ENCODE results near the gene TEPSIN.
A peak's percentile ranks its signal among the peaks of the same experiment; 100 is the strongest.

Gene TEPSIN

DNA sequence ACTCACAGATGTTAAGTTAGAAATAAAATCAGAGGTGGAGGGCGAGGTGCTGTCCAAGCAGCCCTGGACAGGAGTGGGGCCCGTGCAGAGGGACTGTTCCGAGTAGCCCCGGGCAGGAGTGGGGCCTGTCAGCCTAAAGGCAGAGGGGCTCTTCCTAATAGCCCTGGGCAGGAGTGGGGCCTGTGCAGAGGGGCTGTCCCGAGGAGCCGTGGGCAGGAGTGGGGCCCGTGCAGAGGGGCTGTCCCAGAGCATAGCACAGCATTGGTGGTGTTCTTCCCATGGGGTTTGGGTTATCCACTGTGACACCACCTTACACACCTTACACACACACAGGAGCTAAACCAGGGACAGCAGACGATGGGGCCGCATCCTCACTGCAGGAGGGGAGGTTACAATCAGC lies 26.5 kb downstream of the TEPSIN start:
- no peak for DNase-seq

DNA sequence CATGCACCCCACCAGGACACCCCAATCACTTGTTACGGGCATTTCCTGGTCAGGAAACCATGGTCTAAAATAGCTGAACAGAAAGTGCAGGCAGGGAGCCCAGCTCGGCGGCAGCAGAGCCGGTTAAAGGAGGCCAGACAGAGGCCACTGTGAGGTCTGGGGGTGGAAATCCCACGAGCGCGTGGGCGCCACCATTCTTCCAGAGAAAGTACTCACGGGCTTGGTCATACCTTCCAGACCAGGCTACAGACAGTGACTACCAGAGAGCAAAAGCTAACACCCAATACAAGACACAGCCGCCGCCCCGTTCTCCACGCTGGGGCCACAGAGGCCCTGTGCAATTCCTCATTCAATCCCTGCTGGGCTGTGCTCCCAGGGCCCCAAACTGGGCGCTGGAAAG lies 28.0 kb downstream of the TEPSIN start:
- no peak for DNase-seq

DNA sequence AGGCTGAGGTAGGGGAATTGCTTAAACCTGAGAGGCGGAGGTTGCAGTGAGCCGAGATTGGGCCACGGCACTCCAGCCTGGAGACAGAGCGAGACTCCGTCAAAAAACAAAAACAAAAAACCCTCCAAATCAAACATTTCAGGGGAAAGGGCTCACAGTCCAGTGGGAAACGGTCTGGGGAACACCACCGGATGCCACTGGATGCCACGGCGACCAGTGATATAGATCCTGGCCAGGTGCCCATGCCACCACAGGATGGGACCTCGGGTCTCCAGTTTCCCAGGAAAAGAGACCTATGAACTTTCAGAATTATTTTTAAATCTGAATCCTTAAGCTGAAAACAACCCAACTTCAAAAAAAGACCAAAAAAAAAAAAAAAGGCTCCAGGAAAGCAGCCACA lies 28.4 kb downstream of the TEPSIN start:
- DNase-seq, result no peak

DNA sequence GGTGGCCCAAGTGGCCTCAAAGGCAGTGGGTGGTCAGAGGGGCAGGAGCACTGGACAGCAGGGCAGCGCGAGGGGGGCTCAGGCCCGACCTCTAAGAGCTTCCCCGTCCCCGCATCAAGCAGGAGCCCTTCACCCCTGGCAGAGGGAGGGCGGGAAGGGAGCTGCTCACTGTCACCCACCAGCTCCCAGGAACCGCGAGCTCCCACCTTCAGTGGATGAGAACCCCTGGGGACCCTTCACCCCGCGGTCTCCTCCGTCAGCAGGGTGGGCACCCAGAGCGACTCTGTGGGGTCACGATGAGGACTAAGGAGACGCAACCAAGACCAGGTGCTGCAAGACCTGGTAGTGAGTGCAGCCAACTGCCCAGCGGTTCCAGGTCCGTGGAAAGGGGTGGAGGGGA lies 29.7 kb downstream of the TEPSIN start:
- no peak for DNase-seq

- DNase-seq, result no peak
These were observed 30.2 kb downstream of the TEPSIN start for GRCh38 chr17:81208651-81209050.

DNA sequence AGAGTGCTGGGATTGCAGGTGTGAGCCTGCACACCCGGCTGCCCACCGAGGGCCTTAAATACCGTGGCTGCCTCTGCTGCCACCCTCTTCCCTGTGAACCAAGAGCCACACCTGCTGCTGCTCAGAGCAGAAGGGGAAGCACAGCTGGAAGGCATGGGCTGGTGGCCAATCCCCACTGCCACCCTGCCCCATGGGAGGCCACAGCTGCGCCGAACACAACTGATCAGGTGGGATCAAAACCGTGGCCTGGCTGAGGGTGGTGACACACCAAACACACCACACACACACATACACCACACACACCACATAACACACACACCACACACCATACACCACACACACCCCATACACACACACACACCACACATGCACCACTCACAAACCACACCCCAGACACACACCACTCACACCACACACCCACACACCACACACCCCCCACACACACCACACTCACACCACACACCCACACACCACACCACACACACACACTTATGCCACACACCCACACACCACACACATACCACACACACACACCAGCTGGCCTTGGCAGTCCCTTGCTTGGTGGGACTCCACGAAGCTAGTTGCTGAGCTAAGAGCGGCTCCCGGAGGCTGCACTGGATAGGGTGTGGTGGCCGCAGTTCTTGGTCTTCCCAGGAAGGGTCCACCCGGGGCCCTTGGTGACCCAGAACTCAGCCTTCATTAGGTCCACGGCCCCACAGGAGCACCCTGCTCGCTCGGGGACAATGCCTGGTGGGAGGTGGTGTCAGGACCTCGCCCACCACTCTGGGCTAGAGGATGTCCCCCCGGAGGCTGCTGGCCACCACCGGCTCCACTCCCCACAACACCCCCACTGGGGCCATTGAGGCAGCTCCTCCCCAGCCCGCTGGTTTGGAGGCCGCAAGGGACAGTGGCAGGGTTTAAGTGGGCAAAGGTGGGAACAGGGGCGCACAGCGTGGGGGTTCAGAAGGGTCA lies 31.0 kb downstream of the TEPSIN start:
- peak; percentile 71 for DNase-seq

DNA sequence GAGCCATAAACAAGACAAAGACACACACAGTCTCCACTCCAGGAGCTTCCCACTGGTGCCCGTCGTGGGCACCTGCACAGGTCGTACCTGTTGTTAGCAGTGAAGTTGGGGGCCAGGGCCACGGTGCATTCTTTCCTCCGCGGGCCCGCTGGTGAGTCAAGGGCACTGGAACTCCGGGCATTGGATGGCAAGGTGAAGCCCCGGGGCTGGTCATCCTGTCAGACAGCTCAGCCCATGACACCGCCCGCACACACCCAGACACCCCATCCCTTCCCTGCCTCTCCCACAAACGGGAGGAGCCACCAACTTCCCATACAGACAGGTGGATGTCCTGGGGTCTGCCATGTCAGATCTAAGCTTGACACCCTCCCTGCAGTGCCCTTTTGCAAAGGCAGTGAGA lies 32.2 kb downstream of the TEPSIN start:
- DNase-seq, result no peak

DNA sequence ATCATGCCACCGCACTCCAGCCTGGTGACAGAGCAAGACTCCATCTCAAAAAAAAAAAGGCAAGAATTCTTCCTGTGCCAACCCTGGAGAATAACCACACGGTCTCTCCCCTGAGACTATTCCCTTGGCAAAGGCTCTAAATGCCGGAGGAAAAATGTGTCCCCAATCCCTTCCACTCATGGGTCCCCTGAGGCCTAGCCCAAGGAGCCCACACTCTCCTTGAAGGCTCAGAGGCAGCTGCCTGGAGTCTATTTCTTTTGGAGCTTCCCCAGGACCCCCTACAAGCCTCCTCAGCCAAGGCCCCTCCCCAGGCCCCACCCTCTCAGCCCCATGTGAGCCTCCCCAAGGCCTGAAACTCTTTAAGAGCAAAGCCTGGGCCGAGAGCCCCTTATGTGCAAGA lies 32.7 kb downstream of the TEPSIN start:
- no peak for DNase-seq

GRCh38 chr17:81204578-81204977 lies 34.3 kb downstream of the TEPSIN start:
- DNase-seq, result no peak

DNA sequence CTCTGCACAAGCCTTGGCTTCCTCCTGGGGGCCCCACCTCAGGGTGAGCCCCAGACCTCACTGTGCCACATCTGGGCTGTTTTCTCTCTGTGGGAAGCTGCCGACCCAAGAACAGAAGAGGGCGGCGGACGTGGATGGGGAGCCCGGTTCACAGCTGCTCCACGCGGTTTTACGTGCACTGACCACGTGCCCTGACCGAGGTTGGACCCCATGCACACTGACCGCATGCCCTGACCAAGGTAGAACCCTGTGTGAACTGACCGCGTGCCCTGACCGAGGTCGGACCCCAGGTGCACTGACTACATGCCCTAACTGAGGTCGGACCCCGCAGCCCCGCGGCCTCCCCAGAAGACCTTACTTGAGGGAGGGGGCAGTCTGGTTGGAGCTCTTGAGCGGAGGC lies 35.7 kb downstream of the TEPSIN start:
- DNase-seq, result no peak

- no peak for DNase-seq
These were observed 36.5 kb downstream of the TEPSIN start for GRCh38 chr17:81202318-81202717.

DNA sequence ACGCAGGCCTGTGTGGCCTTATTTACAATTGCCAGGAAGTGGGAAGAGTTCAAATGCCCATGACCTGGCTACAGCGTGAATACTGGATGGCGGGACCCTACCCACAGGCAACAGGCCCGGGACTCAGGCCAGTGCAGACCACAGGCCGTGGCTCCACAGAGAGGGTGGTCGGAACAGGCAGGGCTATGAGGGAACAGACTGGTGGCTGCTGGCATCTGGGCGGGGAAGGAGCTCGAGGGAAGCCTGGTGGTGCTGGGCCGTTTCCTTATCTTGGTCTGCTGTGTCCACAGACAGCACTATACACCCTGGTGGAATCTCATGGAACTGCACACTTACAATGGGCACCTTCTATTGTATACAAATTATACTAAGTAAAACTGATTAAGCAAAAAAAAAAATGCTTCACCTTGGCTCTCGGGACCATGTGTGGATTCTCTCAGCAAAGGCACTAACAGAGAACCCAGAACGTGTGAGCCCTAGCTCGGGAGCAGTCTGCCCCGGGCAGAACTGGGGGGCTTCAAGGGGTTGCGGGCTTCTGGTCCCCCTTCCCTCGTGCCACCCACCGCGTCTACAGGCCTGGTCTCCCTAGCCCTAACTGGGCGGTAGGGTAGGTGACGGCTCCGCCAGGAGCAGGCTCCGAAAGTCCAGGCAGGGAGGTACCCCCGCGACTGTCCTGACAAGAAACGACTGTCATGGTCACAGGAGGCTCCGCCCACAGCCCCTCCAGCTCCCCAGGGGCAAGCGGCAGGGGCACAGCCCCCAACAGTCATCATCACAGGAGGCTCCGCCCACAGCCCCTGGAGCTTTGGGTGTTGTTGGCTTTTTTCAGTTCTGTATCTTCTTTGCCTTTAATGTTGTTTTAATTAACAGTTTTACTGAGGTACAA lies 37.9 kb downstream of the TEPSIN start:
- peak; percentile 20 for DNase-seq

DNA sequence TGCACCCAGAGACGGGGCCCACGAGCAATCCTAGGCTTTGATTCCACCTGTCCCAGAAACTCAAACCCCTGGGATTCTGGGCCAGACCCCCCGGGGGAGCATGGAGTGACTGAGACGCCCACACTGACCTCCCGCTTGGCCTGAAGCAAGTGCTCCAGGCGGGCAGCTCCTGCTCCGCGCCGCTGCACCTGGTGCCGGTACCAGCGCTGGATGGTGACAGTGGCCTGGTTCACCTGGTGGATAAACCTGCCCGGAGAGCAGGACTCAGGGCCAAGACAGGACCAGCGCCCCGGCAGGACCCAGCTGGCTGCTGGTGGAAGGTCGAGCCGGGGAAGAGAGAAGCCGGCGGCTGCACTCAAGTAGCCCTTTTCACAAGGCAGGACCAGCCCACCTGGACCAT lies 38.7 kb downstream of the TEPSIN start:
- DNase-seq, result no peak

DNA sequence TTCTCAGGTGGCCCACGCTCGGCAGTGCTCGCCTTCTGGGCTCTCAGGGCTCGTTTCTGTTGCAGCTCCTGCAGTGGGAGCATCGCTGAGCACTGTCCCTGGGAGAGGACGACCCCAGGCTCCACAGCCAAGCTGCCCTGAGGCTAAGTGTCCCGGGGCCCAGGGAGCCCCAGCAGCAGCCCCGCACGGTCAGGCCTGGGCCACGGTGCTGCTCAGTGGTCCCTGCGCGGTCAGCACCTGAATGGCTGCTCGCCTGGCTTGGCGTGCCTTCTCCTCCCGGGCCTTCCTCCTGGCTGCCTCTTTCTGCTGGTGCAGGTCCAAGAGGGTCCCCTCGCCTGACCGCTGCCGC lies 39.4 kb downstream of the TEPSIN start:
- DNase-seq, result no peak

- no peak for DNase-seq
These were observed 39.9 kb downstream of the TEPSIN start for GRCh38 chr17:81198826-81199481.

- no peak for DNase-seq
These were observed 40.9 kb downstream of the TEPSIN start for GRCh38 chr17:81197831-81198490.

DNA sequence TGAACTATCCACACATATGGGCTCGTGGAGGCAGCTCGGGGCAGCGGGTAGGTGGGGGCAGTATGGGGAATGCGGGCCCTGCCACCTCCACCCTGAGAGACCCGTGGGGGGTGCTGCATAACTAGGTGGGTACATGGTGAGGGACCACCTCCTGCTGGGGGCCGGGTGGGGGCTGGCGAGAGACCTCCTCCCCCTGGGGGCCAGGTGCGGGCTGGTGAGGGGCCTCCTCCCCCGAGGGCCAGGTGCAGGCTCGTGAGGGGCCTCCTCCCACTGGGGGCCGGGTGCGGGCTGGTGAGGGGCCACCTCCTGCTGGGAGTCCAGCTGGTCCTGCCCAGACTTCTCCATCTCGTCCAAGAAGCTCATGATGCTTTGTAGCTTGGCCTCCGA lies 41.5 kb downstream of the TEPSIN start:
- DNase-seq, result no peak

DNA sequence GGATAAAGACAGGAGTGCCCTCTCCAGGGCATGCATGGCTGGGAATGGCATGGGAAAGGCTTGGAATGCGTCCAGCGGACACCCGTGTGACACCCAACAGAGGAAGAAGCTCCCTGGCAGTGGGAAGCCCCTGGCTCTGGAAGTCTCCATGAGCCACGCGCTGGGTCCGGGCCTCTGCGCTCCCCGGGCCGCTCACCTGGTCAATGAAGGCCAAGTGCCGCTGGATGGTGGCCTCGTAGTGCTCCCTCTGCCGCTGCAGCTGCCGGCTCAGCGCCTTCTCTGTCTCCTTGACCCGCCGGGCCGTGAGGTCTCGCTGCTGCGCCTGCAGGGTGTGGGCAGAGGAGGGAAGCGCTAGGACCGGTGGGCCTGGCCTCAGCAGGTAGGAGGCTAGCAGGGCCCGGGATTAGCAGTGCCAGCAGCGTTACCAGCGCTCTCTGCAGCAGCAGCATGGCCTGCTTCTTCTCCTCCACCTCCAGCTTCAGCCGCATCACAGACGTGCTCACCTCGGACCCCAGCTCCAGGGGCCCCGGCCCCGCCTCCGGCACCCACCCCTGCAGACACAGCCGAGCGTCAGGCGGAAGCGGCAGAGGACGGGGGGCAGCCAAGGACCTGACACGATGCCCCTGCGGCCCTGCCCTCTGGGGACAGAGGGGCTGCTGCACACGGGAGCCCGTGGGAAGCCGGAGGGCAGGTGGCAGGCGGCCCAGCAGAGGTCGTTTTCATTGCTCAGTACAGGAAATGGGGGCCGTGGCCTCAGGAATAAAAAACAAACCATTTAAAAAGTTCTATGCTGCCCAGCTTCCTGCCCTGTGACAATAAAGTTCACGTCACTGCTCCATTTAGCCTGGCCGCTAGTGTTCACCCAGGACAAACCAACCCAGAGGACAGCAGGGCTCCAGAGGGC lies 42.1 kb downstream of the TEPSIN start:
- no peak for DNase-seq

GRCh38 chr17:81195941-81196495 lies 42.8 kb downstream of the TEPSIN start:
- no peak for DNase-seq

- DNase-seq, result no peak
These were observed 43.6 kb downstream of the TEPSIN start for GRCh38 chr17:81194941-81195901.

All from COR-L47 (cell line).